ENCODE data around the gene FRMD8. TPM values are rescaled to one million over a fixed set of nuclear protein-coding genes. Genes with fewer than 3 reads are reported as not detected.
A peak's percentile ranks its signal among the peaks of the same experiment; 100 is the strongest.
"Not testable (repeated sequence)": the region's sequence is repeated elsewhere in the genome, so short reads cannot be mapped to it uniquely, and the experiment has no call there.

Gene FRMD8
- total RNA-seq, 8 experiments from 2014 or later = 3.1 to 28.2 (median 11.0) TPM

GRCh38 chr11:65413077-65413664, 26.7 kb downstream of the FRMD8 start:
- H3K4me1 ChIP-seq (replicated peaks in 1 of 2) = peaks cover 12 to 26% of the 10 kb centered on the region in 2 donors
- WGBS, 10 experiments = 80 to 100% (median 92%) methylated on average over 2 to 6 of the region's 15 CpGs; no CpG with 5 or more reads in 5 of the 10 experiments
- not testable (repeated sequence) for ATAC-seq (replicated peaks in 6 of 8); H3K27ac ChIP-seq; H3K4me3 ChIP-seq
- in situ Hi-C loops (cut with MboI; ENCODE audit: low pct_unique_long_range_greater_than_20kb in 2 of 9, low sequenced_read_pairs in 9 of 9, unreplicated experiment in 9 of 9) = loop anchor here in 3 of 9 experiments (25.0 kb wide), 1 partner anchor 99 kb away; no protein-coding TSS in a partner anchor

- in situ Hi-C loops (cut with MboI; ENCODE audit: low pct_unique_long_range_greater_than_20kb in 2 of 9, low sequenced_read_pairs in 9 of 9, unreplicated experiment in 9 of 9) = loop anchor here in 3 of 9 experiments (25.0 kb wide), 1 partner anchor 97 kb away; no protein-coding TSS in a partner anchor
- no peak overlapping the region for H3K27ac ChIP-seq
- ATAC-seq (replicated peaks in 6 of 8) = no peak
- H3K4me3 ChIP-seq = no peak overlapping the region
- peaks cover 29 to 44% of the 10 kb centered on the region in 2 donors for H3K4me1 ChIP-seq (replicated peaks in 1 of 2)
- WGBS, 10 experiments = 8 to 90% (median 78%) methylated on average over 4 to 8 of the region's 11 CpGs; no CpG with 5 or more reads in 3 of the 10 experiments
These were observed 28.5 kb downstream of the FRMD8 start for GRCh38 chr11:65414776-65415498.

GRCh38 chr11:65415499-65416340, 29.3 kb downstream of the FRMD8 start:
- no peak overlapping the region for H3K27ac ChIP-seq
- ATAC-seq (replicated peaks in 6 of 8) = no peak
- in situ Hi-C loops (cut with MboI; ENCODE audit: low pct_unique_long_range_greater_than_20kb in 2 of 9, low sequenced_read_pairs in 9 of 9, unreplicated experiment in 9 of 9) = loop anchor here in 3 of 9 experiments (25.0 kb wide), 1 partner anchor 97 kb away; no protein-coding TSS in a partner anchor
- peaks cover 37 to 51% of the 10 kb centered on the region in 2 donors for H3K4me1 ChIP-seq (replicated peaks in 1 of 2)
- 0 to 80% (median 59%) methylated on average over 1 to 6 of the region's 11 CpGs; no CpG with 5 or more reads in 3 of the 10 experiments for WGBS, 10 experiments
- peak overlapping the region; percentile 2 to 25 (median 24) for H3K4me3 ChIP-seq

- in situ Hi-C loops (cut with MboI; ENCODE audit: low pct_unique_long_range_greater_than_20kb in 2 of 9, low sequenced_read_pairs in 9 of 9, unreplicated experiment in 9 of 9) = loop anchor here in 3 of 9 experiments (25.0 kb wide), 1 partner anchor 96 kb away; no protein-coding TSS in a partner anchor
- Histone ChIP-seq H3K27ac (no peak overlapping the region), H3K4me3 (peak overlapping the region; percentile 2 to 25 (median 24)), H3K4me1 (replicated peaks in 1 of 2) (peaks cover 43 to 58% of the 10 kb centered on the region in 2 donors)
- ATAC-seq (replicated peaks in 6 of 8) = peak; percentile 5 to 59 (median 48)
- WGBS, 10 experiments = 0 to 3% (median 0%) methylated on average over 1 to 14 of the region's 18 CpGs; no CpG with 5 or more reads in 7 of the 10 experiments
These were observed 29.9 kb downstream of the FRMD8 start for GRCh38 chr11:65416341-65416824.

GRCh38 chr11:65416841-65417701, 30.6 kb downstream of the FRMD8 start:
- peak in 1 of 8 experiments; percentile 1 for ATAC-seq (replicated peaks in 6 of 8)
- peak overlapping the region in 1 of 2 donors; percentile 45 for H3K27ac ChIP-seq
- WGBS, 10 experiments = 0 to 100% (median 60%) methylated on average over 1 to 3 of the region's 14 CpGs; no CpG with 5 or more reads in 5 of the 10 experiments
- H3K4me1 ChIP-seq (replicated peaks in 1 of 2) = peaks cover 45 to 61% of the 10 kb centered on the region in 2 donors
- in situ Hi-C loops (cut with MboI; ENCODE audit: low pct_unique_long_range_greater_than_20kb in 2 of 9, low sequenced_read_pairs in 9 of 9, unreplicated experiment in 9 of 9) = loop anchor here in 3 of 9 experiments (25.0 kb wide), 1 partner anchor 95 kb away; no protein-coding TSS in a partner anchor
- peak overlapping the region in 4 of 5 donors; percentile 2 to 25 (median 24) for H3K4me3 ChIP-seq

GRCh38 chr11:65417702-65418430, 31.4 kb downstream of the FRMD8 start:
- in situ Hi-C loops (cut with MboI; ENCODE audit: low pct_unique_long_range_greater_than_20kb in 2 of 9, low sequenced_read_pairs in 9 of 9, unreplicated experiment in 9 of 9) = loop anchor here in 3 of 9 experiments (25.0 kb wide), 1 partner anchor 94 kb away; no protein-coding TSS in a partner anchor
- Histone ChIP-seq H3K27ac (peak overlapping the region in 1 of 2 donors; percentile 97), H3K4me3 (no peak overlapping the region), H3K4me1 (replicated peaks in 1 of 2) (peaks cover 45 to 61% of the 10 kb centered on the region in 2 donors)
- WGBS, 10 experiments = 27 to 100% (median 57%) methylated on average over 1 to 3 of the region's 19 CpGs; no CpG with 5 or more reads in 6 of the 10 experiments
- no peak for ATAC-seq (replicated peaks in 6 of 8)

GRCh38 chr11:65418431-65418680, 31.9 kb downstream of the FRMD8 start:
- peak in 4 of 8 experiments; percentile 0 for ATAC-seq (replicated peaks in 6 of 8)
- WGBS, 10 experiments = no CpG with 5 or more reads among the region's 4 CpGs
- in situ Hi-C loops (cut with MboI; ENCODE audit: low pct_unique_long_range_greater_than_20kb in 2 of 9, low sequenced_read_pairs in 9 of 9, unreplicated experiment in 9 of 9) = loop anchor here in 3 of 9 experiments (25.0 kb wide), 1 partner anchor 94 kb away; no protein-coding TSS in a partner anchor
- Histone ChIP-seq H3K27ac (peak overlapping the region; percentile 94 to 97), H3K4me3 (peak overlapping the region in 3 of 5 donors; percentile 24 to 32 (median 30)), H3K4me1 (replicated peaks in 1 of 2) (peaks cover 45 to 61% of the 10 kb centered on the region in 2 donors)

GRCh38 chr11:65418681-65419459, 32.4 kb downstream of the FRMD8 start:
- peak; percentile 10 to 62 (median 54) for ATAC-seq (replicated peaks in 6 of 8)
- H3K4me3 ChIP-seq = peak overlapping the region; percentile 9 to 32 (median 24)
- H3K27ac ChIP-seq = peak overlapping the region; percentile 94 to 97
- in situ Hi-C loops (cut with MboI; ENCODE audit: low pct_unique_long_range_greater_than_20kb in 2 of 9, low sequenced_read_pairs in 9 of 9, unreplicated experiment in 9 of 9) = loop anchor here in 3 of 9 experiments (25.0 kb wide), 1 partner anchor 93 kb away; no protein-coding TSS in a partner anchor
- 0 to 40% (median 0%) methylated on average over 1 to 5 of the region's 15 CpGs; no CpG with 5 or more reads in 7 of the 10 experiments for WGBS, 10 experiments
- peaks cover 45 to 61% of the 10 kb centered on the region in 2 donors for H3K4me1 ChIP-seq (replicated peaks in 1 of 2)

- WGBS, 10 experiments = 0 to 66% (median 34%) methylated on average over 1 to 6 of the region's 7 CpGs; no CpG with 5 or more reads in 4 of the 10 experiments
- in situ Hi-C loops (cut with MboI; ENCODE audit: low pct_unique_long_range_greater_than_20kb in 2 of 9, low sequenced_read_pairs in 9 of 9, unreplicated experiment in 9 of 9) = loop anchor here in 3 of 9 experiments (25.0 kb wide), 1 partner anchor 93 kb away; no protein-coding TSS in a partner anchor
- Histone ChIP-seq H3K27ac (peak overlapping the region; percentile 94 to 97), H3K4me3 (peak overlapping the region; percentile 9 to 32 (median 24)), H3K4me1 (replicated peaks in 1 of 2) (peaks cover 45 to 61% of the 10 kb centered on the region in 2 donors)
- ATAC-seq (replicated peaks in 6 of 8) = no peak
These were observed 33.0 kb downstream of the FRMD8 start for GRCh38 chr11:65419460-65419771.

- peak overlapping the region in 2 of 5 donors; percentile 30 to 32 for H3K4me3 ChIP-seq
- in situ Hi-C loops (cut with MboI; ENCODE audit: low pct_unique_long_range_greater_than_20kb in 2 of 9, low sequenced_read_pairs in 9 of 9, unreplicated experiment in 9 of 9) = loop anchor here in 8 of 9 experiments (5.0 to 25.0 kb wide), 3 partner anchors 85 to 92 kb away; no protein-coding TSS in a partner anchor
- peak in 3 of 8 experiments; percentile 0 to 9 (median 0) for ATAC-seq (replicated peaks in 6 of 8)
These were observed 33.5 kb downstream of the FRMD8 start for GRCh38 chr11:65419772-65420481.

More at GRCh38 chr11:65419772-65420481, 33.5 kb downstream of the FRMD8 start:
- 0 to 45% (median 20%) methylated on average over 1 to 4 of the region's 6 CpGs; no CpG with 5 or more reads in 3 of the 10 experiments for WGBS, 10 experiments
- H3K27ac ChIP-seq = peak overlapping the region; percentile 94 to 97
- H3K4me1 ChIP-seq (replicated peaks in 1 of 2) = peaks cover 45 to 61% of the 10 kb centered on the region in 2 donors
